HEK293 (cell line): Measurements from ENCODE around the gene CNPY4.

ENCODE experiments used
- HOXC10 ChIP-seq: sonication (generic); formaldehyde crosslinking; IDR thresholded peaks from 2 replicates; pipeline ENCODE4 v1.8.1; 2023; ENCODE audit warnings: mild to moderate bottlenecking, missing genetic modification reagents
- HOXD13 ChIP-seq: sonication (generic); formaldehyde crosslinking; IDR thresholded peaks from 2 replicates; pipeline ENCODE4 v1.8.0; 2022; ENCODE audit warnings: missing genetic modification reagents, borderline replicate concordance
- INSM2 ChIP-seq: fragments of 450-650 bp; formaldehyde crosslinking; IDR thresholded peaks from 2 replicates; pipeline ENCODE4 v1.5.1; 2016; ENCODE audit warnings: missing biosample characterization, missing genetic modification characterization
- KLF1 ChIP-seq: fragments of 450-650 bp; formaldehyde crosslinking; IDR thresholded peaks from 2 replicates; pipeline ENCODE4 v1.5.1; 2016; ENCODE audit warnings: missing biosample characterization, missing genetic modification characterization
- KLF10 ChIP-seq: fragments of 450-650 bp; IDR thresholded peaks from 2 replicates; pipeline ENCODE4 v1.5.1; 2018; ENCODE audit warnings: missing biosample characterization, mild to moderate bottlenecking, missing genetic modification characterization
- KLF16 ChIP-seq: fragments of 450-650 bp; formaldehyde crosslinking; IDR thresholded peaks from 2 replicates; pipeline ENCODE4 v1.5.1; 2017; ENCODE audit warnings: missing biosample characterization, missing genetic modification characterization
- OSR2 ChIP-seq: fragments of 450-650 bp; formaldehyde crosslinking; IDR thresholded peaks from 2 replicates; pipeline ENCODE4 v1.5.1; 2016; ENCODE audit warnings: missing biosample characterization, missing genetic modification characterization
- REST ChIP-seq: fragments of 450-650 bp; formaldehyde crosslinking; IDR thresholded peaks from 2 replicates; pipeline ENCODE4 v1.5.1; 2016; ENCODE audit warnings: missing biosample characterization, missing genetic modification characterization
- SCRT1 ChIP-seq: fragments of 450-650 bp; formaldehyde crosslinking; IDR thresholded peaks from 2 replicates; pipeline ENCODE4 v1.5.1; 2016; ENCODE audit warnings: missing biosample characterization, missing genetic modification characterization, borderline replicate concordance
- TRIM28 ChIP-seq: IDR thresholded peaks from 2 replicates; pipeline ENCODE4 v1.6.1; 2011; ENCODE audit warnings: low read length, control low read depth, borderline replicate concordance
- ZNF10 ChIP-seq: fragments of 450-650 bp; formaldehyde crosslinking; IDR thresholded peaks from 2 replicates; pipeline ENCODE4 v1.5.1; 2017; ENCODE audit warnings: missing biosample characterization, missing genetic modification characterization
- ZNF133 ChIP-seq: fragments of 450-650 bp; formaldehyde crosslinking; IDR thresholded peaks from 2 replicates; pipeline ENCODE4 v1.5.1; 2016; ENCODE audit warnings: missing biosample characterization, missing genetic modification characterization
- ZNF148 ChIP-seq: fragments of 450-650 bp; formaldehyde crosslinking; IDR thresholded peaks from 2 replicates; pipeline ENCODE4 v1.5.0; 2017; ENCODE audit warnings: missing biosample characterization, missing genetic modification characterization, borderline replicate concordance
- ZNF184 ChIP-seq: fragments of 450-650 bp; IDR thresholded peaks from 2 replicates; pipeline ENCODE4 v1.5.1; 2018; ENCODE audit warnings: missing biosample characterization, mild to moderate bottlenecking, missing genetic modification characterization
- ZNF202 ChIP-seq: fragments of 450-650 bp; formaldehyde crosslinking; IDR thresholded peaks from 2 replicates; pipeline ENCODE4 v1.5.1; 2016; ENCODE audit warnings: missing biosample characterization, missing genetic modification characterization, borderline replicate concordance
- ZNF239 ChIP-seq: fragments of 450-650 bp; formaldehyde crosslinking; IDR thresholded peaks from 2 replicates; pipeline ENCODE4 v1.5.1; 2016; ENCODE audit warnings: missing biosample characterization, missing genetic modification characterization
- ZNF274 ChIP-seq, 2 experiments: fragments of 200-500 bp in 1 of 2; fragments of 450-650 bp in 1 of 2; sonication (Bioruptor generic) in 1 of 2; formaldehyde crosslinking in 1 of 2; IDR thresholded peaks; 2 replicates each; pipeline versions ENCODE4 v1.5.1 to v1.6.1; 2014 to 2016; ENCODE audit warnings: borderline replicate concordance in 1 of 2, inconsistent platforms in 1 of 2, low read length in 1 of 2, missing biosample characterization in 1 of 2, missing genetic modification characterization in 1 of 2
- ZNF280D ChIP-seq: fragments of 450-650 bp; formaldehyde crosslinking; IDR thresholded peaks from 2 replicates; pipeline ENCODE4 v1.5.1; 2016; ENCODE audit warnings: missing biosample characterization, missing genetic modification characterization
- ZNF335 ChIP-seq: fragments of 450-650 bp; formaldehyde crosslinking; conservative IDR thresholded peaks from 2 replicates; pipeline ENCODE4 v1.5.1; 2016; ENCODE audit warnings: missing biosample characterization, missing genetic modification characterization
- ZNF510 ChIP-seq: fragments of 450-650 bp; formaldehyde crosslinking; IDR thresholded peaks from 2 replicates; pipeline ENCODE4 v1.5.1; 2018; ENCODE audit warnings: mild to moderate bottlenecking, missing genetic modification characterization, missing biosample characterization; ENCODE audit not compliant: insufficient replicate concordance
- ZNF544 ChIP-seq: fragments of 450-650 bp; formaldehyde crosslinking; IDR thresholded peaks from 2 replicates; pipeline ENCODE4 v1.5.0; 2017; ENCODE audit warnings: missing biosample characterization, missing genetic modification characterization
- ZNF626 ChIP-seq: fragments of 450-650 bp; sonication (Bioruptor Pico); formaldehyde crosslinking; IDR thresholded peaks from 2 replicates; pipeline ENCODE4 v1.5.1; 2018; ENCODE audit warnings: missing biosample characterization, missing genetic modification characterization, inconsistent platforms
- ZNF639 ChIP-seq: fragments of 450-650 bp; formaldehyde crosslinking; IDR thresholded peaks from 2 replicates; pipeline ENCODE4 v1.5.1; 2016; ENCODE audit warnings: missing biosample characterization, missing genetic modification characterization
- ZNF76 ChIP-seq: fragments of 450-650 bp; formaldehyde crosslinking; IDR thresholded peaks from 2 replicates; pipeline ENCODE4; 2016; ENCODE audit warnings: low read depth, missing biosample characterization, missing genetic modification characterization, borderline replicate concordance
- ZSCAN18 ChIP-seq: fragments of 450-650 bp; formaldehyde crosslinking; IDR thresholded peaks from 2 replicates; pipeline ENCODE4 v1.5.1; 2016; ENCODE audit warnings: missing biosample characterization, missing genetic modification characterization
- ZXDB ChIP-seq: fragments of 450-650 bp; formaldehyde crosslinking; IDR thresholded peaks from 2 replicates; pipeline ENCODE4 v1.5.1; 2016; ENCODE audit warnings: missing biosample characterization, missing genetic modification characterization

Gene CNPY4

GRCh38 chr7:100100420-100101015, 18.9 kb upstream of the CNPY4 start (continued):
- TF ChIP-seq REST: 0 out of 2 replicates have a peak, but pooled peaks have one; percentile 29
- peak; percentile 88 for TF ChIP-seq KLF10 (tag by site-specific recombination)
- no peak for TF ChIP-seq ZNF239 (tag by site-specific recombination)
- no peak for TF ChIP-seq ZNF274 (IDR thresholded peaks at IDR 0.05; ENCODE audit: low read length)
- no peak for TF ChIP-seq ZNF274 (tag by site-specific recombination; IDR thresholded peaks at IDR 0.05; ENCODE audit: borderline replicate concordance)
- 0 out of 2 replicates have a peak, but pooled peaks have one; percentile 66 for TF ChIP-seq HOXC10 (CRISPR knock-in tag)
- TF ChIP-seq ZNF639 (tag by site-specific recombination): peak; percentile 72; the same call in 1 of the 2 replicates
- TF ChIP-seq ZSCAN18 (tag by site-specific recombination): no peak
- no peak for TF ChIP-seq ZNF202
- TF ChIP-seq ZNF510: no peak
- no peak for TF ChIP-seq ZNF544 (tag by site-specific recombination)
- TF ChIP-seq ZNF184 (tag by site-specific recombination): no peak
- TF ChIP-seq KLF1 (tag by site-specific recombination): peak; percentile 87
- no peak for TF ChIP-seq ZNF626 (tag by site-specific recombination)
- TF ChIP-seq ZNF76 (tag by site-specific recombination): peak; percentile 83
- TF ChIP-seq ZXDB (tag by site-specific recombination): peak; percentile 90
- TF ChIP-seq ZNF133 (tag by site-specific recombination): no peak
- TF ChIP-seq HOXD13 (CRISPR knock-in tag): peak; percentile 63; the same call in 1 of the 2 replicates
- TF ChIP-seq ZNF335 (tag by site-specific recombination): no peak
- no peak for TF ChIP-seq TRIM28
- peak; percentile 76; the same call in 1 of the 2 replicates for TF ChIP-seq INSM2
- TF ChIP-seq ZNF10: no peak
- TF ChIP-seq KLF16 (tag by site-specific recombination): peak; percentile 97
- TF ChIP-seq ZNF148 (tag by site-specific recombination): no peak
- TF ChIP-seq ZNF280D (tag by site-specific recombination): no peak
- TF ChIP-seq SCRT1 (tag by site-specific recombination): no peak
- TF ChIP-seq OSR2: no peak
